Adrenal gland (tissue), 5 donors: ENCODE measurements around the gene RPSA.

Experiments used
- CTCF ChIP-seq, 6 experiments: fragments of 450-650 bp in 4 of 6; fragments of 200-600 bp in 2 of 6; sonication (generic) in 1 of 6; IDR thresholded peaks; 1 replicate in 5 of 6; 2 replicates in 1 of 6; pipeline versions ENCODE4 v1.5.1 to v1.8.0; 2016 to 2021; ENCODE audit warnings: antibody characterized with exemption in 6 of 6, mild to moderate bottlenecking in 2 of 6, moderate library complexity in 1 of 6
- POLR2A ChIP-seq, 2 donors: fragments of 450-650 bp; IDR thresholded peaks; one replicate each; pipeline ENCODE4 v1.6.1; 2017; ENCODE audit warnings: antibody characterized with exemption in 2 of 2, mild to moderate bottlenecking in 2 of 2, moderate library complexity in 1 of 2
- donor health status: DM: no; HTN: no; CAD: no.

- no peak for TF ChIP-seq CTCF (IDR thresholded peaks at IDR 0.05)
- no peak for TF ChIP-seq POLR2A (IDR thresholded peaks at IDR 0.05)
These were observed 43.7 kb upstream of the RPSA start for GRCh38 chr3:39362812-39363211.
